WTC11 (cell line): Measurements from ENCODE around the gene NSUN7. TPM values are rescaled to one million over a fixed set of nuclear protein-coding genes. Genes with fewer than 3 reads are reported as not detected.

ENCODE experiments used
- ATAC-seq: fragments of 200-7000 bp; cut with Tn5 transposase; 2 replicates; pipeline ENCODE4 v1.10.0; 2021; ENCODE audit warnings: mild to moderate bottlenecking, moderate library complexity
- CTCF ChIA-PET: fragments of 300-600 bp; sonication (Branson Sonifier 250); formaldehyde crosslinking; loops from one replicate; lab custom pipeline; 2021; ENCODE audit warnings: antibody characterized with exemption; lab: Charles Lee
- POLR2A ChIA-PET: fragments of 350-600 bp; sonication (Branson Sonifier 250); formaldehyde crosslinking; loops from one replicate; lab custom pipeline; 2021; ENCODE audit warnings: antibody characterized with exemption; lab: Charles Lee
- DNase-seq: peaks from one replicate; pipeline ENCODE4 v3.0.0; 2021; ENCODE audit warnings: low spot score
- H3K27ac Mint-ChIP-seq: 2 replicates; pipeline ENCODE4 v1.8.0; 2021; ENCODE audit warnings: mixed read lengths
- H3K27me3 Mint-ChIP-seq: 2 replicates; pipeline ENCODE4 v1.8.0; 2021; ENCODE audit warnings: low read depth, mild to moderate bottlenecking, moderate library complexity, mixed read lengths
- H3K36me3 Mint-ChIP-seq: 2 replicates; pipeline ENCODE4 v1.8.0; 2021; ENCODE audit warnings: mixed read lengths
- H3K4me1 Mint-ChIP-seq: 2 replicates; pipeline ENCODE4 v1.8.0; 2022; ENCODE audit warnings: mixed read lengths
- H3K4me3 Mint-ChIP-seq: 2 replicates; pipeline ENCODE4 v1.8.0; 2021; ENCODE audit warnings: mild to moderate bottlenecking, moderate library complexity, mixed read lengths
- H3K9me3 Mint-ChIP-seq: 2 replicates; pipeline ENCODE4 v1.8.0; 2021; ENCODE audit warnings: mixed read lengths
- FOXK1 ChIP-seq: sonication (generic); formaldehyde crosslinking; IDR thresholded peaks from 2 replicates; pipeline ENCODE4 v1.8.0; 2022; ENCODE audit warnings: mild to moderate bottlenecking, moderate library complexity, missing genetic modification reagents
- GRHL2 ChIP-seq: fragments of 250-450 bp; sonication (Bioruptor Pico); IDR thresholded peaks from 2 replicates; pipeline ENCODE4 v1.8.0; 2022; ENCODE audit warnings: mild to moderate bottlenecking, moderate library complexity; ENCODE audit not compliant: insufficient replicate concordance, severe bottlenecking
- IRF2 ChIP-seq: sonication (generic); formaldehyde crosslinking; IDR thresholded peaks from 2 replicates; pipeline ENCODE4 v1.8.0; 2022; ENCODE audit warnings: low read depth, missing genetic modification reagents, borderline replicate concordance
- JAZF1 ChIP-seq: fragments of 250-450 bp; sonication (Bioruptor Pico); IDR thresholded peaks from 2 replicates; pipeline ENCODE4 v1.9.0; 2021; ENCODE audit warnings: moderate library complexity, mild to moderate bottlenecking, inconsistent platforms
- NR1H2 ChIP-seq: sonication (generic); formaldehyde crosslinking; IDR thresholded peaks from 2 replicates; pipeline ENCODE4 v1.9.0; 2021; ENCODE audit warnings: mild to moderate bottlenecking, moderate library complexity, missing genetic modification reagents
- NR3C1 ChIP-seq: sonication (generic); formaldehyde crosslinking; conservative IDR thresholded peaks from 2 replicates; pipeline ENCODE4 v1.8.1; 2023; ENCODE audit warnings: low read depth, mild to moderate bottlenecking, missing genetic modification reagents
- RORB ChIP-seq: fragments of 250-450 bp; sonication (Bioruptor Pico); IDR thresholded peaks from 2 replicates; pipeline ENCODE4 v1.9.0; 2021; ENCODE audit warnings: mild to moderate bottlenecking
- SMAD4 ChIP-seq: sonication (generic); formaldehyde crosslinking; IDR thresholded peaks from 2 replicates; pipeline ENCODE4 v1.8.0; 2022; ENCODE audit warnings: mild to moderate bottlenecking, missing genetic modification reagents
- TEAD4 ChIP-seq: sonication (generic); formaldehyde crosslinking; IDR thresholded peaks from 2 replicates; pipeline ENCODE4 v1.8.0; 2022; ENCODE audit warnings: mild to moderate bottlenecking, missing genetic modification reagents
- ZNF121 ChIP-seq: sonication (generic); formaldehyde crosslinking; IDR thresholded peaks from 2 replicates; pipeline ENCODE4 v1.8.0; 2023; ENCODE audit warnings: missing genetic modification reagents
- ZNF138 ChIP-seq: sonication (generic); formaldehyde crosslinking; conservative IDR thresholded peaks from 2 replicates; pipeline ENCODE4 v1.8.1; 2022; ENCODE audit warnings: mild to moderate bottlenecking, moderate library complexity, missing genetic modification reagents
- ZNF416 ChIP-seq: fragments of 250-450 bp; sonication (Bioruptor Pico); IDR thresholded peaks from 2 replicates; pipeline ENCODE4 v1.9.0; 2021; ENCODE audit warnings: mild to moderate bottlenecking, inconsistent platforms
- total RNA-seq: library from RNA; stranded (reverse); gene quantifications from 3 replicates; pipeline ENCODE4 v1.2.3, GENCODE V29; 2021
- TF ChIP-seq, protein P1 (sequence below): fragments of 250-450 bp; sonication (Bioruptor Pico); IDR thresholded peaks from 2 replicates; pipeline ENCODE4 v1.9.0; 2021; ENCODE audit warnings: mild to moderate bottlenecking
- TF ChIP-seq, protein P2 (sequence below): sonication (generic); formaldehyde crosslinking; IDR thresholded peaks from 2 replicates; pipeline ENCODE4 v1.8.0; 2022; ENCODE audit warnings: mild to moderate bottlenecking, missing genetic modification reagents
- TF ChIP-seq, protein P3 (sequence below): sonication (generic); formaldehyde crosslinking; IDR thresholded peaks from 2 replicates; pipeline ENCODE4 v1.8.1; 2023; ENCODE audit warnings: mild to moderate bottlenecking, missing genetic modification reagents, moderate library complexity
- TF ChIP-seq, protein P4 (sequence below): sonication (generic); formaldehyde crosslinking; IDR thresholded peaks from 2 replicates; pipeline ENCODE4 v1.8.1; 2022; ENCODE audit warnings: low read depth, mild to moderate bottlenecking, moderate library complexity, missing genetic modification reagents, borderline replicate concordance

The NSUN7 gene
- total RNA-seq, 1 experiment from 2014 or later: 24.1 TPM

DNA sequence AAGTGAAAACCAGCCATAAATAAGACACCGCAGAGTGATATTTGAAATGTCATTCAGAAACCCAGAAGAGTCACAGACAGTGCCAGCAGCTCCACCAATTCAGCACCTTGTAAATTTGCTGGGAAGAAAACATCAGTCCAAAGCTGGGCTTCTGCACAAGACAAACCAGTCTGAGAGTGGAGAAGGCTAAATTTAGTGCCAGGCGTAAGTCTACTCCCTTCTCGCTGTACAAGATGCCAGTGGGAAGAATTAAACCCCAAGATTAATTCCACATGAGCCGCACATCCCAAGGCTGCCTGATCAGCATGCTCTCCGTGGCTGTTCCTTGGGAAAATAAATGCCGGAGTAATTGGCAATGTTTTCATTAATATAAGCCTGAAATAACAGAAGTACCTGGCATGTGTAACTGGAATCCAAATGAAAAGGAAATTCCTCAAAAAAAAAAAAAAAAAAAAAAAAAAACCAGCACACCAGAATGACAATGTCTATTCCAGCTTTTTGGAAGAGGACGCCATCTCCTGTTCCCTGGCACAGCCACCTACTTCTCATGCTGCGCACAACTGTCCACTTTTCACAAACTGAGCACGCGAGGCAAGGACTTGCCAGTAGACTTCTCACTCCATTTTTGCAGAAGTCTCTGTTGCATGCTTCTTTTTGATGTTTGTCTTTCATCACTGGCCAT lies 95.5 kb downstream of the NSUN7 start (continued):
- TF ChIP-seq NR1H2 (CRISPR knock-in tag) (no peak), RORB (CRISPR knock-in tag) (no peak)

DNA sequence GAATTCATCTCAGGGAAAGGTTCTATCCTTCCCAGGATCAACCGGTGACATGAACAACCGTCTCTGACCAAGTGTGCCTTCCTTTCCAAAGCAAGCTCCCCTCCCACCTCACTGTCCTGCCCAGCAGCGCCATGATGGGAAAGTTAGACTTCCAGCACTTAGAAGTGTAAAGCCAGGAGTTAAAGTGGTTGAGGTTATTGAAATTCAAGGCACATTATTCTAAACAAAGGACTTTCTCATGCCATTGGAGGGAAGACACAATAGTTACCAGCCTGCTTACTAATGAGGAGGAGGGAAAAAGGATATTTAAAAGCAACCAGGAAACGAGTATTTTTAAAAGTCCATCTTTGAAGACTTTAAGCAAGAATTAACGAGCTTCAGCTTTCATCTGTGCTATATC lies 96.8 kb downstream of the NSUN7 start:
- Mint-ChIP-seq H3K9me3 (no peaks in the 10 kb centered on the region), H3K36me3 (no peaks in the 10 kb centered on the region), H3K4me3 (no peak overlapping the region), H3K27me3 (no peaks in the 10 kb centered on the region), H3K4me1 (peaks cover 45% of the 10 kb centered on the region), H3K27ac (peak overlapping the region; percentile 75)
- ATAC-seq: no peak
- CTCF ChIA-PET: interaction anchor here (0.6 to 3.3 kb wide), 3 partner anchors 51 to 371 kb away, joined by 3 to 15 read pairs (median 5); no protein-coding TSS in a partner anchor
- POLR2A ChIA-PET: interaction anchor here (0.6 kb wide), 1 partner anchor 968 kb away, joined by 3 read pairs; no protein-coding TSS in a partner anchor
- DNase-seq: no peak
- TF ChIP-seq ZNF121 (CRISPR knock-in tag): 0 out of 2 replicates have a peak, but pooled peaks have one; percentile 25
- TF ChIP-seq JAZF1: no peak
- TF ChIP-seq ZNF416 (CRISPR knock-in tag): no peak
- TF ChIP-seq ZNF138 (CRISPR knock-in tag): no peak

DNA sequence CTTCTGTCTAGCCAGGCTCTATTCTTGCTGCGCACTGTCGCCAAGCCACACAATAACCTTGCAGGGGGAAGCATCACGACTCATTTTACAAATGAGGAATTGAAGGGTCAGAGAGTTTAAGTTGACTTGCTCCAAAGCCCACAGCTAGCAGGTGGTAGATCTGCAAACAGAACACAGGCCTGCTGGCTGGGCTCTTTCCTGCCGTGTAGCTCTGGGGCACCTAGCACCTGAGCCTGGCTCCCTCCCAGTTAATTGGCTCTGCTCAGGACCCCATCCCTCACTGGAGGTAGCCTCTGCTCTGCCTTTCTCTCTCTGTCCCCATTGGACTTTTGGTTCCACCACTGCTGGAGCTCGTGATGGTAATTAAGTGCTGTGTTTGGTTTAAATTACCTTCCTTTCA lies 98.5 kb downstream of the NSUN7 start:
- ATAC-seq (peak; percentile 74), DNase-seq (no peak)
- H3K27ac Mint-ChIP-seq: peak overlapping the region; percentile 47
- no peak overlapping the region for H3K4me3 Mint-ChIP-seq
- H3K9me3 Mint-ChIP-seq: no peaks in the 10 kb centered on the region
- H3K36me3 Mint-ChIP-seq: peaks cover 5% of the 10 kb centered on the region; the same call in 1 of the 2 replicates
- TF ChIP-seq ZNF121 (CRISPR knock-in tag): no peak
- TF ChIP-seq, protein P1, sequence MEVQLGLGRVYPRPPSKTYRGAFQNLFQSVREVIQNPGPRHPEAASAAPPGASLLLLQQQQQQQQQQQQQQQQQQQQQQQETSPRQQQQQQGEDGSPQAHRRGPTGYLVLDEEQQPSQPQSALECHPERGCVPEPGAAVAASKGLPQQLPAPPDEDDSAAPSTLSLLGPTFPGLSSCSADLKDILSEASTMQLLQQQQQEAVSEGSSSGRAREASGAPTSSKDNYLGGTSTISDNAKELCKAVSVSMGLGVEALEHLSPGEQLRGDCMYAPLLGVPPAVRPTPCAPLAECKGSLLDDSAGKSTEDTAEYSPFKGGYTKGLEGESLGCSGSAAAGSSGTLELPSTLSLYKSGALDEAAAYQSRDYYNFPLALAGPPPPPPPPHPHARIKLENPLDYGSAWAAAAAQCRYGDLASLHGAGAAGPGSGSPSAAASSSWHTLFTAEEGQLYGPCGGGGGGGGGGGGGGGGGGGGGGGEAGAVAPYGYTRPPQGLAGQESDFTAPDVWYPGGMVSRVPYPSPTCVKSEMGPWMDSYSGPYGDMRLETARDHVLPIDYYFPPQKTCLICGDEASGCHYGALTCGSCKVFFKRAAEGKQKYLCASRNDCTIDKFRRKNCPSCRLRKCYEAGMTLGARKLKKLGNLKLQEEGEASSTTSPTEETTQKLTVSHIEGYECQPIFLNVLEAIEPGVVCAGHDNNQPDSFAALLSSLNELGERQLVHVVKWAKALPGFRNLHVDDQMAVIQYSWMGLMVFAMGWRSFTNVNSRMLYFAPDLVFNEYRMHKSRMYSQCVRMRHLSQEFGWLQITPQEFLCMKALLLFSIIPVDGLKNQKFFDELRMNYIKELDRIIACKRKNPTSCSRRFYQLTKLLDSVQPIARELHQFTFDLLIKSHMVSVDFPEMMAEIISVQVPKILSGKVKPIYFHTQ (CRISPR knock-in tag): no peak
- TF ChIP-seq, protein P2, sequence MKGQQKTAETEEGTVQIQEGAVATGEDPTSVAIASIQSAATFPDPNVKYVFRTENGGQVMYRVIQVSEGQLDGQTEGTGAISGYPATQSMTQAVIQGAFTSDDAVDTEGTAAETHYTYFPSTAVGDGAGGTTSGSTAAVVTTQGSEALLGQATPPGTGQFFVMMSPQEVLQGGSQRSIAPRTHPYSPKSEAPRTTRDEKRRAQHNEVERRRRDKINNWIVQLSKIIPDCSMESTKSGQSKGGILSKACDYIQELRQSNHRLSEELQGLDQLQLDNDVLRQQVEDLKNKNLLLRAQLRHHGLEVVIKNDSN (CRISPR knock-in tag): no peak
- no peak for TF ChIP-seq GRHL2 (CRISPR knock-in tag)
- no peak for TF ChIP-seq FOXK1 (CRISPR knock-in tag)
- TF ChIP-seq, protein P3, sequence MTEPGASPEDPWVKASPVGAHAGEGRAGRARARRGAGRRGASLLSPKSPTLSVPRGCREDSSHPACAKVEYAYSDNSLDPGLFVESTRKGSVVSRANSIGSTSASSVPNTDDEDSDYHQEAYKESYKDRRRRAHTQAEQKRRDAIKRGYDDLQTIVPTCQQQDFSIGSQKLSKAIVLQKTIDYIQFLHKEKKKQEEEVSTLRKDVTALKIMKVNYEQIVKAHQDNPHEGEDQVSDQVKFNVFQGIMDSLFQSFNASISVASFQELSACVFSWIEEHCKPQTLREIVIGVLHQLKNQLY (CRISPR knock-in tag): no peak
- no peak for TF ChIP-seq TEAD4 (CRISPR knock-in tag)
- TF ChIP-seq NR3C1: no peak
- TF ChIP-seq SMAD4: no peak
- TF ChIP-seq, protein P4, sequence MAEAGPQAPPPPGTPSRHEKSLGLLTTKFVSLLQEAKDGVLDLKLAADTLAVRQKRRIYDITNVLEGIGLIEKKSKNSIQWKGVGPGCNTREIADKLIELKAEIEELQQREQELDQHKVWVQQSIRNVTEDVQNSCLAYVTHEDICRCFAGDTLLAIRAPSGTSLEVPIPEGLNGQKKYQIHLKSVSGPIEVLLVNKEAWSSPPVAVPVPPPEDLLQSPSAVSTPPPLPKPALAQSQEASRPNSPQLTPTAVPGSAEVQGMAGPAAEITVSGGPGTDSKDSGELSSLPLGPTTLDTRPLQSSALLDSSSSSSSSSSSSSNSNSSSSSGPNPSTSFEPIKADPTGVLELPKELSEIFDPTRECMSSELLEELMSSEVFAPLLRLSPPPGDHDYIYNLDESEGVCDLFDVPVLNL (CRISPR knock-in tag): no peak
- TF ChIP-seq IRF2 (CRISPR knock-in tag): no peak
- peaks cover 38% of the 10 kb centered on the region for H3K4me1 Mint-ChIP-seq
- H3K27me3 Mint-ChIP-seq: no peaks in the 10 kb centered on the region
- ChIA-PET POLR2A (interaction anchor here (0.6 kb wide), 1 partner anchor 16 kb away, joined by 3 read pairs; no protein-coding TSS in a partner anchor), CTCF (interaction anchor here (0.6 to 3.4 kb wide), 5 partner anchors 8 to 366 kb away, joined by 3 to 22 read pairs (median 5); partner anchors contain the start of gene APBB2)
